AG04449 (cell line): ENCODE data around the gene TP53INP2.

Experiments used
- CTCF ChIA-PET: fragments of 350-600 bp; formaldehyde crosslinking; extraction: SDS; loops from one replicate; lab custom pipeline; 2021; ENCODE audit warnings: antibody characterized with exemption; lab: Yijun Ruan, JAX
- POLR2A ChIA-PET: fragments of 400-600, 350-600 bp; formaldehyde crosslinking; extraction: SDS; loops from one replicate; lab custom pipeline; 2020; ENCODE audit warnings: antibody characterized with exemption, inconsistent platforms; lab: Yijun Ruan, JAX
- DNase-seq: peaks from one replicate; pipeline ENCODE4 v3.0.0-alpha.2; 2010; ENCODE audit warnings: low read depth, low spot score
- H3K4me3 ChIP-seq: 2 replicates; pipeline ENCODE4 v1.5.1; 2011; ENCODE audit warnings: low read depth, mild to moderate bottlenecking, control low read depth, low read length
- TF ChIP-seq, protein P1 (sequence below): IDR thresholded peaks from one replicate; pipeline ENCODE4 v1.5.1; 2011; ENCODE audit warnings: mild to moderate bottlenecking, moderate library complexity, low read length, control low read depth, inconsistent platforms; ENCODE audit not compliant: insufficient read depth; ENCODE audit errors: missing control alignments

The TP53INP2 gene

DNA sequence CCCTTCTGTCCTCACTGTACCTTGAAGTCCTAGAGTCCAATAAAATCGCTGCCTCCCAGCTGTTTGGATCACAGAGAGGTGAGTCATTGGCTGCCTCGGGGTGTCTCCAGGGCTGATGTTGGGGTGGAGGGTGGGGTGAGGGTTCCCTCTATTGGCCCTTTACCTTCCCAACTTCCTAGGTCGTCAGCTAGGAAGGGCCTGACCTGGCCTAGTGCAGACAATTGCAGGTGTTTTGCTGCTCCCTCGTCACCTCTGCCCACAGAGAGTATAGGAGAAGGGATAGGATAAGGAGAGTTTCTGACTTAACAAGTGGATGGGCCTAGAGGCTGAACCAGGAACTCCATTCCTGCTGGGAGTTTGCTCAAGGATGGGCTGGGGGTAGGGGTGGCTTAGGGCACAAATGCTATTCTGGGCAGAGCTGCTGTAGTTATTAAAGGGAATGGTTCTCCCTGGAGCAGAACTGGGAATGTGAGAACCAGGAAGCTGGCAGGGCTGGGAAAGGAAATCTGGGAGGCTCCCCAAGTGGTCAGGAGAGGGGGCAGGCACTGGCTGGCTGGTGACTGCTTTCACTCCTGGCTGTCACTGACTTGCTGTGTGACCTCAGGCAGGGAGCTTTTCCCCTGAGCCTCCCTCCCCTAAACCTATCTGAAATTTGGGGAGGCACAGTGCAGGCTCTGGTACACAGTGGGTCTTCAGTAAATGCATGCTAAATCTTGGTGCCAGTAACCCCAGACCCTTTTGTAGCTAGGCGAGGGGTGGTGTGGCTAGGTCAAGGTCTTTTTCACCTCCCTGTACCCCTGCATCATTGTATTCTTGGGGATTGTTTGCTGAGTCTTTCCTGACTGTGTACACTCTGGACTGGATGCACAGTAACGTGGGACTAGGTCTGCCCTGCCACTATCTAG is 1.5 kb downstream of the TP53INP2 start:
- ChIA-PET CTCF (interaction anchor here (1.0 to 7.2 kb wide), 7 partner anchors 9 to 394 kb away, joined by 3 to 32 read pairs (median 4); no protein-coding TSS in a partner anchor), POLR2A (no interaction called here)
- DNase-seq: no peak
- peak overlapping the region; percentile 81; the same call in 1 of the 2 replicates for H3K4me3 ChIP-seq
- TF ChIP-seq, protein P1, sequence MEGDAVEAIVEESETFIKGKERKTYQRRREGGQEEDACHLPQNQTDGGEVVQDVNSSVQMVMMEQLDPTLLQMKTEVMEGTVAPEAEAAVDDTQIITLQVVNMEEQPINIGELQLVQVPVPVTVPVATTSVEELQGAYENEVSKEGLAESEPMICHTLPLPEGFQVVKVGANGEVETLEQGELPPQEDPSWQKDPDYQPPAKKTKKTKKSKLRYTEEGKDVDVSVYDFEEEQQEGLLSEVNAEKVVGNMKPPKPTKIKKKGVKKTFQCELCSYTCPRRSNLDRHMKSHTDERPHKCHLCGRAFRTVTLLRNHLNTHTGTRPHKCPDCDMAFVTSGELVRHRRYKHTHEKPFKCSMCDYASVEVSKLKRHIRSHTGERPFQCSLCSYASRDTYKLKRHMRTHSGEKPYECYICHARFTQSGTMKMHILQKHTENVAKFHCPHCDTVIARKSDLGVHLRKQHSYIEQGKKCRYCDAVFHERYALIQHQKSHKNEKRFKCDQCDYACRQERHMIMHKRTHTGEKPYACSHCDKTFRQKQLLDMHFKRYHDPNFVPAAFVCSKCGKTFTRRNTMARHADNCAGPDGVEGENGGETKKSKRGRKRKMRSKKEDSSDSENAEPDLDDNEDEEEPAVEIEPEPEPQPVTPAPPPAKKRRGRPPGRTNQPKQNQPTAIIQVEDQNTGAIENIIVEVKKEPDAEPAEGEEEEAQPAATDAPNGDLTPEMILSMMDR: peak; percentile 9

DNA sequence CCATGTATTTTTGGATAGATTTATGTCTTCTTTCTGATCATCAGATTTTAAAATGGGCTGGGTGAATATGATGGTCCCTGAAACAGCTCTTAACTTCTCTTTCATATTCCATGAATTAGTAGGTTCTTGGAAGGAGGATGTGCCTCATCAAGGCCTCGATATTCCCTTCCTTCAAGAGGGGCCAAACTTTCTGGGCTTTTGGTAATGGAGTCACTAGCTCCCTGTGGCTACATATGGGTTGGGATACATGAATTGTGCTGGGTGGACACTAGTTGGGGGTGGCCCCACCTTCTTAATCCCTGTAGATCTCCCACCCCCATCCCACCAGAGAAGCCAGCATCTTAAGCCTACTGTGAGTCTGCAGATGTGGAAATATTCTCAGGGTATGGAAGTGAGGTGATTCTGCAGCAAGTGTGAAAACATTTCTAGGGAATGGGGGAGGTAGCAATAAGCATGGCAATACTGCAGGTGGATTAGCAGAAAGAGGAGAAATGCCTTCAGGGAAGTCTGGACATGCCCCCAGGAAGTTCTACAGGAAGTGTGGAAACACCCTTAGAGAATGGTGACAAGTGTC is 2.2 kb downstream of the TP53INP2 start:
- no peak for DNase-seq
- ChIA-PET CTCF (interaction anchor here (1.0 to 7.2 kb wide), 6 partner anchors 9 to 395 kb away, joined by 3 to 32 read pairs (median 4); no protein-coding TSS in a partner anchor), POLR2A (no interaction called here)
- TF ChIP-seq, protein P1: no peak
- no peak overlapping the region for H3K4me3 ChIP-seq

DNA sequence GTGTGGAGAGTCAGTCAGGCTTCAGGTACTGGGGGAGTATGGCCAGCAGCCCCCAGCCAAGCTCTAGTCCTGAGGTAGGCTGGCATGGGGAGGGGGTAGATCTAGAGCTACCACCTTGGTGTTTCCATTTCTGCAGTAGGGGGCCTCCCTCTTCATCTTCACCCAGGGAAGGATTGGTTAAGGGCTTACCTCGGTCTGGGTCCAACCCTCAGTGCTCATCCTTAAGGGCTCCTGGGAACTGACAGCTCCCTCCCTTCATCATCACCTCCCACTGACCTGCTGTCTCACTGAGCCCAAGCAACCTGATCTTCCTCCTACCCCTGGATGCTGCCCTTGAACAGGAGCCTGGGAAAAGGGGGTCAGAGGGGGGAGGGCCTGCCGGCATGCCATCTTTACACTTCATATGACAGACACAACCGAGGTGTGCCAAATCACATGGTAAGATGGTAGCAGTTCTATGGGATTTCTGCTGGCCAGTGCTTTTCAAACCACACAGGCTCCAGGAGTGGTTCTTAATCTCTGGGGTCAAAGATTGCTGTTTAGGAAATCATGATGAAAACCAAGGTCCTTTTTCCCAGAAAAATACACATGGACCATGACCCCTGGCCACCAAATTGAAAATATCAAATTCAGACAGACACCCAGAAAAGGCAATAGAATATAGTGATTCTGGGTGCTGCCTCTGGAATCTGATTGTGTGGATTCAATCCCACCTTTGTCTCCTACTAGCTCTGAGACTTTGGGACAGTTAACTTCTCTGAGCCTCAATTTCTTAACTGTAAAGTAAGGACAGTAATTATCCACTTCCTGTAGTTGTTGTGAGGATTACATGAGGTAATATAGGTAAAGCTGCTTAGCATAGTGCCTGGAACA is 3.0 kb downstream of the TP53INP2 start:
- TF ChIP-seq, protein P1: no peak
- CTCF ChIA-PET: interaction anchor here (0.7 to 7.2 kb wide), 12 partner anchors 10 to 411 kb away, joined by 3 to 32 read pairs (median 5); partner anchors contain the start of genes DYNLRB1 and MAP1LC3A
- POLR2A ChIA-PET: no interaction called here
- no peak for DNase-seq
- no peak overlapping the region for H3K4me3 ChIP-seq

DNA sequence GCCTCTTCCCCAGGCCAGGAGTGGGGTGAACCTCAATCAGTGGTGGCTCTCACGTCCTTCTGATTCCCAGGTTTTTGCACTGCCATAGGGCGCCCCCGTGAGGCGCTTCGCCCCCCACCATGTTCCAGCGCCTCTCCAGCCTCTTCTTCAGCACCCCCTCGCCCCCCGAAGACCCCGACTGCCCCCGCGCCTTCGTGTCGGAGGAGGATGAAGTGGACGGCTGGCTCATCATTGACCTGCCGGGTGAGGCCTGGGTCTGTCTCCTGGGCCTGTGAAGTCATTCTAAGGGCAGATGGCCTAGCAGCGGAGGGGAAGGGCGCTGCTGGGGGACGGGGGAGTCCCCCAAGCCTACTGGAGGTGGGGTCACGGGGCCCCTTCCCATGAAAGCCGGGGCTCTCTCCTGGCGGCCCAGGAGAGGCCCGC is 4.5 kb downstream of the TP53INP2 start:
- no peak for DNase-seq
- CTCF ChIA-PET: interaction anchor here (0.6 to 7.2 kb wide), 9 partner anchors 16 to 518 kb away, joined by 3 to 32 read pairs (median 5); partner anchors contain the start of genes DYNLRB1 and MAP1LC3A
- peak overlapping the region; percentile 63 for H3K4me3 ChIP-seq
- POLR2A ChIA-PET: no interaction called here
- TF ChIP-seq, protein P1: peak; percentile 64

DNA sequence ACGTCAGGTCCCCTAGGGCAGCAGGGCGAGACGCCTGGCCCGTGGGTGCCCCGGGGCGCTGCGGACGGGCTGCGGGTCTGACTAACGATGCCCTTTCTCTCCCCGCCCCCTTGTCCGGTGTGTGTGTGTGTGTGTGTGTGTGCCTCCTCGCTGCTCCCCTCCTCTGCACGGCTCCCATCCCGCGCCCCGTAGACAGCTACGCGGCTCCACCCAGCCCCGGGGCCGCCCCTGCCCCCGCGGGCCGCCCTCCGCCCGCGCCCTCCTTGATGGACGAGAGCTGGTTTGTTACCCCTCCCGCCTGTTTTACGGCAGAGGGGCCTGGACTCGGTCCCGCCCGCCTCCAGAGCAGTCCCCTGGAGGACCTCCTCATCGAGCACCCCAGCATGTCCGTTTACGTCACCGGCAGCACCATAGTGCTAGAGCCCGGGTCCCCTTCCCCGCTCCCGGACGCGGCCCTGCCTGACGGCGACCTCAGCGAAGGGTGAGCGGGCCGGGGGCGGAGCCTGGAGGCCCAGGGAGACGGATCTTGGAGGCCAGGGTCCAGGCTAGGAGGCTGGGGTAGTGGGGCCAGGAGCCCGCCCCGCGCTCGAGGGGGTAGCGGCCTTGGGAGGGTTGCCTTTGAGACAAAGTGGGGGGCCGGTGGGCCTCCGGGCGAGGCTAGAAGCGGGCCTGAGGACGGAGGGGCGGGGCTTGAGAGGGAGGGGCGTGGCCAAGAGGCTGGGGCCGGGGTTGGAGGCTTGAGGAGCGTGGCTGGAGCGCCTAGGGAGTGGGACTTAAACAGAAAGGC is 5.1 kb downstream of the TP53INP2 start:
- CTCF ChIA-PET: interaction anchor here (1.3 to 7.2 kb wide), 5 partner anchors 130 to 519 kb away, joined by 4 to 32 read pairs (median 5); no protein-coding TSS in a partner anchor
- POLR2A ChIA-PET: interaction anchor here (1.0 kb wide), 1 partner anchor 441 kb away, joined by 3 read pairs; no protein-coding TSS in a partner anchor
- peak overlapping the region; percentile 63 for H3K4me3 ChIP-seq
- DNase-seq: no peak
- TF ChIP-seq, protein P1: no peak
